Motor neuron (in vitro differentiated cells): ENCODE data around the gene DPF3. TPM values are rescaled to one million over a fixed set of nuclear protein-coding genes. Genes with fewer than 3 reads are reported as not detected.
A peak's percentile ranks its signal among the peaks of the same experiment; 100 is the strongest.

Experiments used
- ATAC-seq, 8 experiments: fragments of 200-7000 bp; cut with Tn5 transposase; replicated peaks in 6 of 8; 2 replicates each; pipeline ENCODE4 v1.8.0; 2021; ENCODE audit warnings: mild to moderate bottlenecking in 8 of 8, moderate library complexity in 8 of 8
- H3K27ac ChIP-seq, 2 donors: fragments of 250-450 bp; sonication (Bioruptor Pico); 2 replicates each; pipeline ENCODE4 v1.9.0; 2021; ENCODE audit warnings: antibody characterized with exemption in 2 of 2, mild to moderate bottlenecking in 2 of 2, moderate library complexity in 1 of 2
- H3K4me1 ChIP-seq, 2 donors: fragments of 250-450 bp; sonication (Bioruptor Pico); replicated peaks in 1 of 2; 2 replicates each; pipeline ENCODE4 v1.6.1; 2021; ENCODE audit warnings: antibody characterized with exemption in 2 of 2, mild to moderate bottlenecking in 2 of 2, moderate library complexity in 1 of 2
- H3K4me3 ChIP-seq, 5 donors: fragments of 250-450 bp; sonication (Bioruptor Pico); 2 replicates each; pipeline ENCODE4 v1.9.0; 2021; ENCODE audit warnings: antibody characterized with exemption in 5 of 5, mild to moderate bottlenecking in 5 of 5, moderate library complexity in 4 of 5
- WGBS, 10 experiments: fragments of 450-650 bp; shearing (Covaris generic); methylation state at CpG; one replicate each; pipeline ENCODE4 v1.0.0; 2022; 5-methylcytosine and 5-hydroxymethylcytosine counted together
- in situ Hi-C, 9 experiments: fragments of 400-800 bp; cut with MboI; loops; one replicate each; pipeline ENCODE4 v1.15.0; 2021; ENCODE audit warnings: low sequenced_read_pairs in 9 of 9, low pct_unique_long_range_greater_than_20kb in 2 of 9; ENCODE audit not compliant: unreplicated experiment in 9 of 9
- total RNA-seq, 8 experiments: library from RNA; unstranded; fragments of 300-600 nt; gene quantifications; 2 replicates each; pipeline versions ENCODE4 v1.2.3 to v1.2.4, GENCODE V29; 2022

The DPF3 gene
- total RNA-seq, 8 experiments from 2014 or later = 5.0 to 10.8 (median 8.6) TPM

DNA sequence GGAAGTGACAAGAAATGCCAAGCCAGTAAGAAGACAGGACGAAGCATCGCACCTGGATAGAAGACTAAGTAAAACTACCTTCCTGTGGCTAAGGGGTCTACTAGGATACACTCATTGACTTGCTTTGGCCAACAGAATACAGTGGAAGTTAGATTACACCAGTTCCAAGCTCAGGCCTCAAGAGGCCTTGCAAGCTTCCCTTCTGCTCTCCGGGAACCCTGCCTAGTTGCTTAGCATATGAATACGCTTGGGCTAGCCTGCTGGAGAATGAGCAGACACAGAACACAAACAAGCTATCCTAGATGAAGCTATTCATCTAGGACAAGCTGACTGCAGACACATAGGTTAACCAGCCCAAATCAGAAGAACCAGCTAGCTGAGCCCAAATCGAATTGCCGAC lies 97.0 kb downstream of the DPF3 start:
- in situ Hi-C loops = no loop called here
- Histone ChIP-seq H3K4me1 (peaks cover 22 to 23% of the 10 kb centered on the region in 2 donors), H3K27ac (no peak overlapping the region), H3K4me3 (no peak overlapping the region)
- 29 to 85% (median 66%) methylated on average over 2 to 5 of the region's 6 CpGs; no CpG with 5 or more reads in 2 of the 10 experiments for WGBS, 10 experiments
- peak; percentile 17 to 61 (median 46) for ATAC-seq

DNA sequence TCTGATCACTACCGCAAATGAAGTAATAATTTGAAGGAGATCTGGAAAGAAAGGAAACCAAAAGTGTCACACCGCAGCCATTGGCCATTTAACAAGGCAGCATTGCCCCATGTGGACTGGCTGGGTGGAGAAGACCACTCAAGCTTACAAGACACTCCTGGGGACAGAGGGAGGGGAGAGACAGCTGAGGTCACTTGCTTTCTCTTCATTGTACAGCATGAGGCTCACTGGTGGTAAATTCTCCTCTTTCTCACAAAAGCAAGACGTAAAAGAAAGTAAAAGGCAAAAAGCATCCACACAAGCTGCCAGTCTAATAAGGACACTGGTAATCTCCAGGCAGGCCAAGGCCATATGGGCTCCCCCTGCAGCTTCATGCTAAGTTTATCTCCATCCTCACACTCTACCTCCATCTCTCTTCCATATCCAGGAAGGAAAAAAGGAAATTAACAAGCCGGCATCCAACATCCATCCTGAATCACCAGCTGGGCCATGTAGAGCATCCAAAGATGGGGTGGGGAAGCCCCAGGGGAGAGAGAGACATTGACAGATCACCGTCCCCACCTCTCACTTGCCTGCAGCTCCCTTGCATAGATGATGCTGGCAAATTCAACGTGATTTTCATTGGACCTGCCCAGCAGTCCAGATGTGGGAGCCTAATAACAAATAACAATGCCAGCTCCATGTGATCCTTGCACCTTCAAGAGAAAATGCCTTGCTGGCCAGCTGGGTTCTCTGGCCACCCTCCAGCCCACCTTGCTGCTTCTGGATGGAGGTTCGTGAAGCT lies 100.6 kb downstream of the DPF3 start:
- peak in 5 of 8 experiments; percentile 13 to 88 (median 31) for ATAC-seq
- H3K4me3 ChIP-seq = no peak overlapping the region
- WGBS, 10 experiments = 29 to 96% (median 82%) methylated on average over 1 to 4 of the region's 7 CpGs; no CpG with 5 or more reads in 1 of the 10 experiments
- H3K4me1 ChIP-seq = peaks cover 31 to 32% of the 10 kb centered on the region in 2 donors
- in situ Hi-C loops = no loop called here
- peak overlapping the region in 1 of 2 donors; percentile 39 for H3K27ac ChIP-seq

DNA sequence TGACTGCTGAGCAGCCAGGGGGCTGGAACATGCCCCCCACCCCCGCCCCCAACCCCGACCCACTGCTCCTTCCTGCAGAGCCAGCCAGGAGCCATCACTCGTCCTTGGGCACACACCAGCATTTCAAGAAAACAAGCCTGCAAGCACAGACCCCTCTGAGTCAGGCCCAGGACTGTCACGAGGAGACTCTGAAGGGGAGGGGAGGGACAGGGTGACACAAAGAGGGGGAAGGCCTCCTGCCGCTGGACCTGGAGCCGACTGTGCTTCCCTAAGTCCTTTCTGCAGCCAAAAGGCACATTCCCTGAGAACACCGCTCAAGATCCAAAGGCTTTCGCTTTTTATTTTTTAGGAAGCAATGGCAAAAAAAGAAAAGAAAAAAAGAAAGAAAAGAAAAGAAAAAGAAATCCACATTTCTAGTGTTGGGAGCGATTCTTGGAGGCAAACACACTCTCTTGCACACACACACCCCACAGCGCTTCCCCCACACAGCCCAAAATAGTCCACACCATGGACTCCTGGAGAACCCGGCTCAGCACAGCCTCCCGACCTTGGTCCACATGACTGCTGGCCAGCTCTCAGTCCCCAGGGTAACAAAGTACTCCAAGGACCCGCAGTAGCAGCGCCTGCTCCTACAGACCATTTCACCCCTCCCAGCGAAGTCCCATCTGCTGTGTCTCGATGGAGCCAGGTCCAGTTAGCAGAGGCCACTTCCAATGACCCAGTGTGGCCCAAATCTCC lies 101.7 kb downstream of the DPF3 start:
- no peak overlapping the region for H3K4me3 ChIP-seq
- WGBS, 10 experiments = 5 to 100% (median 79%) methylated on average over 1 to 9 of the region's 16 CpGs; no CpG with 5 or more reads in 2 of the 10 experiments
- peak in 5 of 8 experiments; percentile 92 to 98 (median 94) for ATAC-seq
- in situ Hi-C loops = no loop called here
- H3K27ac ChIP-seq = peak overlapping the region in 1 of 2 donors; percentile 16
- peaks cover 32 to 35% of the 10 kb centered on the region in 2 donors for H3K4me1 ChIP-seq

DNA sequence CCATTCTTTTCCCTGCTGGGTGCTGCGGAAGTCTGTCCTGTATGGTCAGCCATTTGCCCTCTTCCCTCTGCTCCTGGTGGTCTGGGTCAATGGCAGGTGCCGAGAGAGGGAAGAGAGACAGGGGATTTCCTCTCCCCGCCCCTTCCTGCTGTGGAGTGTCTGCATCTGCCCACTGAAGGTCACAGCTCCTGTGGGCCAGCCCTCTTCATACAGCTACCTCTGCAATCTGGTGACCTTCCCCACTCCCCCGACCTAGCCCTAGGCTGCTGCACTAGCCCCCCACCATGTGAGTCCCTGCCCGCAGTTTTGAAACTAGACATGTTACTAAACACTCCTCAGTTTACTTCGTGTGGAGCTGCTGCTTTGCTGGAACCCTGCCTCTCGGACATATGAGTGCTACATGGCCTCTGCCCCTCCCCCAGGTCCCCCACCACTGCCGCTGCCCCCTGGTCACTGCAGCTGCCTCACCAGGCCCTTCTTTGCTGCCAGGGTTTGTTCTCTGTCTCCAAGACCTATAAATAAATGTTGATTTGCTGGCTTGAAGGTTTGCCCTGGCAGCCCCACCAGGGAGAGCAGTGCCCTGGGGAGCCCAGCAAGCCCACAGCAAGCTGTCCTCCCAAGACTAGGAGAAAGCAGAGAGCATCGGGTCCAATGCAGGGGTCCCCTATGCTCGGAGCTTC lies 102.9 kb downstream of the DPF3 start:
- H3K27ac ChIP-seq = no peak overlapping the region
- ATAC-seq = no peak
- in situ Hi-C loops = no loop called here
- H3K4me1 ChIP-seq = peaks cover 28 to 32% of the 10 kb centered on the region in 2 donors
- WGBS, 10 experiments = 62 to 100% (median 82%) methylated on average over 2 of the region's 10 CpGs; no CpG with 5 or more reads in 7 of the 10 experiments
- no peak overlapping the region for H3K4me3 ChIP-seq

DNA sequence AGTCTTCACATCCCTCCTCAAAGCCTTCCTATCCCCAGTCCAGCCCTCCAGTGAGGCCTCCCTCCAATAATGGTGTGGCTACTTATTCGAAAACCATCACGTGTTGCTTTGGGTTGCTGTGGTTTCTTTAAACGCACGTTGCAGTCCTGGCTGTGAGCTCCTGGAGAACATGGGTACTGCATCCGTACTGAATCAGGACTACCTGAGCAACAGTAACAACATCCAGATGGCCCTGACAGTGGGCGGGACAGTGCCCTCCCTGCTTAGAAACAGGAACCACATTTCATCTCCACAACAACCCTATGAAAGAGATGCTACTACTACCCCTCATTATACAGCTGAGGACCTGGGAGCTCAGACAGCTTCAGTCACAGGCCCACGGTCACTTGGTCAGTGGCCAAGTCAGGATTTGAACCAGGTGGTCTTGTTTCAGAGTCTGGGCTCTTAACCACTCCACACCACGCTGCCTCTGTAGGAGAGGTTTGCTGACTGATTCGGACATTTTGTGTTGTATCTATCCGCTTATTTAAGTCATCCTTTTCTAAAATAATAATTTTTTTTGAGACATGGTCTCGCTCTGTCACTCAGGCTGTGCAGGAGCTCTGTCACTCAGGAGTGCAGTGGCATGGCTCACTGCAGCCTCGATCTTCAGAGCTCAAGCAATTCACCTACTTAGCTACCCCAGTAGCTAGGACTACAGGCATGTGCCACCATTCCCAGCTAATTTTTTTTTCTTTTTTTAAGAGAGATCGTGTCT lies 104.8 kb downstream of the DPF3 start:
- H3K27ac ChIP-seq = no peak overlapping the region
- 67 to 94% (median 90%) methylated on average over 2 to 11 of the region's 13 CpGs; no CpG with 5 or more reads in 1 of the 10 experiments for WGBS, 10 experiments
- H3K4me1 ChIP-seq = peaks cover 29 to 32% of the 10 kb centered on the region in 2 donors
- H3K4me3 ChIP-seq = no peak overlapping the region
- in situ Hi-C loops = no loop called here
- no peak for ATAC-seq

DNA sequence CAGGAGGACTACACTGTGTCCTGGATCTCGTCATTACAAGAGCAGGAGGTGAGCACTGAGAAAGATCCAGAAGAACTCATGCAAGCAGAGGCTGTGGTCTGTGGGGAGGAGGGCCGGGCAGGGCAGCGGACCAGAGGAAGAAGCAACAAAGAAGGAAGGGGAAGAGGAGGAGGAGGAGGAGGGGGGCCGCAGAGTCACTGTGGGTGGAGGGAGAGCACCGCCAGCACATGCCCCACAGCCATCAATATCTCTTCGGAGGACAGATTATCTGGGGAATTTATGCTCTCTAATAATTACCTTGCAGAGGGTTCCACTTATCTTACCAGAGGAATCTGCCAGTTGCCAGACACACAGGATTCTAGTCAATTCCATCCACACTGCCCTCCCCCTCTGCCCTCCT lies 105.6 kb downstream of the DPF3 start:
- ATAC-seq = peak in 4 of 8 experiments; percentile 6 to 37 (median 16)
- peaks cover 29% of the 10 kb centered on the region in 2 donors for H3K4me1 ChIP-seq
- no peak overlapping the region for H3K27ac ChIP-seq
- H3K4me3 ChIP-seq = no peak overlapping the region
- in situ Hi-C loops = no loop called here
- no CpG with 5 or more reads among the region's 6 CpGs for WGBS, 10 experiments

DNA sequence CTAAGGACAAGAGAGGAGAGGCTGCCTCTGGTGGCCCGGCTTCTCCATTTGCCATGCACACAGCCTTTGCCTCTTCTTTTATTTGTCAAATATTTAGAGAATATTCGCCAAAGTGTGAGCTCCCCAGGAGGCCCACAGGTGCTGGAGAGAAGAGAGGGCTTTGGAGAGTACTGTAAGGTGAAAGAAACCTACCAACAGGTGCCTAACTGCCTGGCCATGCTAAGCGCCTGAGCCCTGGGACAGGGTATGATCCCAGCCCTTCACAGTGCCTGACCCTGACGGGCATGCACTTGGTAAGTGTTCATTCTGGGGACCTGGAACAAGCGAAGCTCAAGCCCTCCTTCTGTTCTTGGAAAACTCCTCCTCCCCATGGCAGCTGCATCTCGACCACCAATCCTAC lies 106.1 kb downstream of the DPF3 start:
- in situ Hi-C loops = no loop called here
- no peak overlapping the region for H3K4me3 ChIP-seq
- WGBS, 10 experiments = 80 to 100% (median 96%) methylated on average over 1 to 4 of the region's 6 CpGs; no CpG with 5 or more reads in 5 of the 10 experiments
- H3K27ac ChIP-seq = no peak overlapping the region
- H3K4me1 ChIP-seq = peaks cover 25% of the 10 kb centered on the region in 2 donors
- no peak for ATAC-seq

DNA sequence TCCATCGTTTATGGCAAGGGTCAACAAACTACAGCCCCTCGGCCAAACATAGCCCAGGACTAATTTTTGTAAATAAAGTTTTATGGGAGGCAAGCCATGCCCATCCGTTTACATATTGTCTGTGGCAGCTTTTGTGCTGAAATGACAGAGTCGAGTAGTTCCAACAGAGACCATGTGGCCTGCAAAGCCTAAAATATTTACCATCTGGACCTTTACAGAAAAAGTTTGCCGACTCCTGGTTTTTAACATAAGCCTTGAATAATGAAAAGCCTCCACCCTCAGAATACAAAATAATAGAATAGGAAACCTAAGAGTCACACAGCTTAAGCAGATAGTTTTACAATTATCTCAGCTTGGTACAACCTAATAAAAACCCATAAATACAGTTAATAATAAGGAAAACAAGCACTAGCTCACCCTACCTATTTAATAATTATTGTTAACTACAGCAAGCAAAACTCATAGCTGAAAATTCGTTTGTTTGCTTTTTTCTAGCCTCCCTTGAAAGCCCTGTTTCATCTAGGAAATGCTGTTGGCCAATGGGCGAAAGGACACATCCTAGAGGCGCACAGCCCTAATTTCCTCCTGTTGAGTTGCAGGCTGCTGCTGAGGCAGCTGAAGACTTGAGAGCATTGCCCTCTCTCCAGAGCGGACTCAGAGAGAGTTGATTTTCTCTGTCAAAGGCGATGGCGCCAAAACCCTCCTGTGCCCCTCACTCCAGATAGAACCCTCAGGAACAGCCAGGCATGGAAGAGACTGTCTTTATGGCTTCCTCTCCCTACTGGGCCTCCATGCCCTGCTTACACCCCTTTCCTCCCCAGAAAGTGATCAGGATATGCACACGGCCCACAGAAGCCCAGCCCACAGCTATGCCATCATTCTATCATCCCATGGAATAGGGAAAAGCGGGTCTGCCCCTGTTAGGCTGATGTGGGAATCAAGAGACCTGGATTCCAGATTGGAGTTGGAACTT lies 107.2 kb downstream of the DPF3 start:
- ATAC-seq = peak in 3 of 8 experiments; percentile 81 to 94 (median 88)
- 29 to 88% (median 73%) methylated on average over 1 to 12 of the region's 13 CpGs for WGBS, 10 experiments
- in situ Hi-C loops = no loop called here
- H3K27ac ChIP-seq = no peak overlapping the region
- H3K4me3 ChIP-seq = no peak overlapping the region
- peaks cover 14 to 16% of the 10 kb centered on the region in 2 donors for H3K4me1 ChIP-seq

DNA sequence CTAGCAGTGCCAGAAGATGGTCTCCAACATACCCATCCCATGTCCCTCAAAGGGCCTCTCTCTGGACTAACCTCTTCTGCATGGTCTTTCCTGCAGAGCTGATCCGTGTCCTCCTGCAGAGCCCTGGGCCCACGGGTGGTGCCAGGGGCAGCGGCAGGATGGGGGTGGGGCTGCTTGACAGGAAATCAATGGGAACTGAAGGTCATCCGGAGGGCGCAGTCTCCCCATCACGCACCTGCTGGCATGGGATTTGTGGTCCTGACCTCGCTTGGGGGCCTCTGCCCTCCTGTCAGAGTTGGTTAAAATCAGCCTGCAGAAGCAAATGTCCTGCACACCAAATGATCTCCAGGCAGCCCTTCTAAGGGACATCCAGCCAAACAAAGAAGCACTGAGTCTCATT lies 110.2 kb downstream of the DPF3 start:
- peaks cover 11 to 21% of the 10 kb centered on the region in 2 donors for H3K4me1 ChIP-seq
- no peak overlapping the region for H3K27ac ChIP-seq
- H3K4me3 ChIP-seq = no peak overlapping the region
- in situ Hi-C loops = no loop called here
- 65% methylated on average over 4 of the region's 7 CpGs; no CpG with 5 or more reads in 9 of the 10 experiments for WGBS, 10 experiments
- ATAC-seq = no peak

DNA sequence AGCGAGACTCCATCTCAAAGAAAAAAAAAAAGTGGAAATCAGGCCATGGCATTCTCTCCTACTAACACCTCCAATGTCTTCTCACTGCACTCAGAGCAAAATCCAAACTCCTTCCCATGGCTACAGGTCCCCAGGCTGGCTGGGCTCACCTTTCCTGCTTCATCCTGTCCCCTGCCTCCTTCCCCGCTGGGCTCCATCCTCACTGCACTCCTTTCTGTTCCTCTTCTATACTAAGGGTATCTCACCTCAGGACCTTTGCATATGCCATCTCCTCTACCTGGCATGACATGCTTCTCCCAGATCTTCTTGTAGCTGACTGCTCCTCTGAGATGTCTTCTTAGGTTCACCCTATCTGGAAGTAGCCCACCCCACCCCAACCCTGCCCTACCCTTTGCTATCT lies 111.1 kb downstream of the DPF3 start:
- Histone ChIP-seq H3K4me3 (no peak overlapping the region), H3K4me1 (peaks cover 7 to 13% of the 10 kb centered on the region in 2 donors), H3K27ac (no peak overlapping the region)
- in situ Hi-C loops = no loop called here
- WGBS, 10 experiments = 86 to 100% (median 100%) methylated on average over 1 of the region's 2 CpGs; no CpG with 5 or more reads in 6 of the 10 experiments
- ATAC-seq = no peak

DNA sequence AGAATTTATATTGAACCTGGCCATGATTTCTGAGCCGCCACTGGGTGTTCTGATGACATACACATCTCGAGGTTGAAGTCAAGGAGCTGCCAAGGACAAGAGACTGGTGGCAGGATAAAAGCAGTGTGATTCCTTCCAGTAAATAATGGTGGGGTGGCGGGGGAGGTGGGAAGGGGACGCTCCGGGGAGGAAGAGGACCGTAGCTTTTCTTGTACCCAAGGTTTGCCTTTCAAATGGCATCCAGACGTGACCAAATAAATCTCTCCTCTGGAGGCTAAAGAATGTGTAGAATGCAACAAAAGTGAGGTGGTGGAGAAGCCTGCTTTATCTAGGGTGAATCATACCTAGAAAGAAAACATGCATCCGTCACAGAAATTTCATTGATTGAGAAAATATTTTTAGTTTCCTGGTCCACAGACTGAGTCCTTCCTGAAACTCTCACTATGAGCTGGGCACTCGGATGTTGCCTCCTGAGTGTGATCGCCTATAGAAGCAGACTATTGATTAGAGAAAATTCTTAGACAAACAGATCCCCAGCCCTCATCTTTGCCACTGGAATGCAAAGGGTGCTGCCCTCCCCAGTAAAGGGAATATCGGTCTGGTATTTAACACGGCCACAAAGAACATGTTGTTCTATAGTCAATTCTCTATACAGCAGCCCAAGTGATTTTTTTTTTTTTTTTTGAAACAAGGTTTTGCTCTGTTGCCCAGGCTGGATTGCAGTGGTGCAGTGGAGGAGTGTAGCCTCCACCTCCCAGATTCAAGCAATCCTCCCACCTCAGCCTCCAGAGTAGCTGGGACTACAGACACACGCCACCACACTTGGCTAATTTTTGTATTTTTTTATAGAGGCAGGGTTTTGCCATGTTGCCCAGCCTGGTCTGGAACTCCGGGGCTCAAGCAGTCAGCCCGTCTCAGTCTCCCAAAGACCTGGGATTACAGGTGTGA lies 112.1 kb downstream of the DPF3 start:
- peaks cover 11 to 13% of the 10 kb centered on the region in 2 donors for H3K4me1 ChIP-seq
- H3K27ac ChIP-seq = peak overlapping the region in 1 of 2 donors; percentile 57
- H3K4me3 ChIP-seq = no peak overlapping the region
- in situ Hi-C loops = no loop called here
- 31 to 95% (median 73%) methylated on average over 1 to 7 of the region's 15 CpGs; no CpG with 5 or more reads in 2 of the 10 experiments for WGBS, 10 experiments
- peak in 2 of 8 experiments; percentile 45 to 47 for ATAC-seq
